CD4-positive, alpha-beta T cell treated with Interleukin-21 for 1 hour (primary cell): ENCODE results near the gene NEIL1.
A peak's percentile ranks its signal among the peaks of the same experiment; 100 is the strongest.
"Not testable (repeated sequence)": the region's sequence is repeated elsewhere in the genome, so short reads cannot be mapped to it uniquely, and the experiment has no call there.

Source experiments
- DNase-seq: peaks from one replicate; pipeline ENCODE4 v3.0.0-alpha.2; 2020

NEIL1 gene

DNA sequence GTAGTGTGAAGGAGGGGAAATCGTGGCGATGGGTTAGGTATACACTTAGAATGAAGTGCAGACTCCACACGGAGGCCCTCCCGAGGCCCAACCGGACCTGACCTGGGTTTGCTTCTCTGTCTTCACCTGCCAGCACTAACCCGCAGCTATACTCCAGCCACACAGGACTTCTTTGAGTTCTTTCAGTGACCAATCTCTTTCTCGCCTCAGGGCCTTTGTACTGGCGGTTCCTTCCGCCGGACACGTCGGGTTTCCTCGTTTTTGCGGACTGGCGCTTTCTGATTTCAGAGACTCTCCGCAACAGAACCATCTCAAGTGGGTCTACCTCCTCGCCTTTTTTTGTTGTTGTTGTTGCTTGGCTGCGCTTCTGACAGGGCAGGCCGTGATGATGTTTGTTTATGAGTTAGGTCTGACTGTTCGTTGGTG, at the start of gene NEIL1:
TSS of gene NEIL1 (plus strand) at position 244 of the 426 bp plus-strand sequence. CDS start 1,867 bp downstream, outside the sequence.
- no peak for DNase-seq

GRCh38 chr15:75298541-75299310, 48.1 kb upstream of the NEIL1 start:
- DNase-seq: not testable (repeated sequence)

DNA sequence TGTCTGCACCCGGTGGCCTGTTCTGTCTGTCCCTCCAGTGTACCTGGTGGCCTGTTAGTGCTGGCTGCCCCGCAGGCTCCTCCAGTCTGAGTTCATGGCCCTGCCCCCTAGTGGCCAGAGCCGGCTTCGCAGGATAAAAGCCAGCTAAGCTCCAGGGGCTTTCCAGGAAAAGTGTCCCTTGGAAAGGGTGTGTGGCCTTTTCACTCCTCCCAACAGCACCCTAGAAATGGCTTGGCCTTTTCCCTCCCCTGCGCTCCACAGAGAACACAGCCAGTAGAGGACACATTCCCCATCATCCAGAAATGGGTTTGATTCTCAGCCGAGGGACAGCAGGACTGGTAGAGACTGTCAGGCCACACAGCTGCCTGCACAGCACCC, 47.5 kb upstream of the NEIL1 start:
- DNase-seq: peak; percentile 65

DNA sequence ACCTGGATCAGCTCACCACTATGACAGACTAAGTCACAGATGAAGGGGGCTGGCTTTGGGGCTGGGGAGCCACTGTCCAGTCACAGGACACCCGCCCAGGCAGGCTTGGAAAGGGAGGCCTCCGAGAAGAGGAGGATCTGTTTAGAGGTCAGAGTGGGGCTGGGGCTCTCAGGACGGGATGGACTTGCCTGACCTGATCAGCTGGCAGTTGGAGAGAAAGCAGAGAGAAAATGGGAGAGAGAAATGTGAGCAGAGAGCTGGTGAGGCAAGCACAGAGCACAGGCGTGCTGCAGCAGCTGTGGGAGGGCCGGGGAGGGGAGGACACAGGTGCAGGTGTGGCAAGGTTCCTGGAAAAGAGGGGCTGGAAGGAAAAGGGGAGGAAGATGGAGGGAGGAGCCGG, 46.8 kb upstream of the NEIL1 start:
- DNase-seq: not testable (repeated sequence)

DNA sequence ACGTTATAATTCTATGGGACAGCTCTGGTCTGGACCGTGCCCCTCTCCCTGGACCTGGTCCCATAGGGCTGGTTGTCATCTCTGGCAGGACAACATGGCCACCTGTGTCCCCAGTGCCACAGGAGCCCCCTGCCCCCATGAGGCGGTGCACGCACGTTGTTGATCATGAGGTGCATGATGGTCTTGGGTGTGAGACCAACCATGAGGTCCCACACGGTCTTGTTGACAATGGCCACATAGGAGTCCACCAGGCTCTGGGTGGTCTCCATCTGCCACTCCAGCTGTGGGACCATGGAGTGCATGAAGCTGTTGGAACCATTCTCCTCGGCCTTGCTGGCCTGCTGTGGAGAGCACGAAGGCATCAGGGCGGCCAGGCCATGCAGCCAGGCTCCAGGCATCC, 44.5 kb upstream of the NEIL1 start:
- DNase-seq: no peak

DNA sequence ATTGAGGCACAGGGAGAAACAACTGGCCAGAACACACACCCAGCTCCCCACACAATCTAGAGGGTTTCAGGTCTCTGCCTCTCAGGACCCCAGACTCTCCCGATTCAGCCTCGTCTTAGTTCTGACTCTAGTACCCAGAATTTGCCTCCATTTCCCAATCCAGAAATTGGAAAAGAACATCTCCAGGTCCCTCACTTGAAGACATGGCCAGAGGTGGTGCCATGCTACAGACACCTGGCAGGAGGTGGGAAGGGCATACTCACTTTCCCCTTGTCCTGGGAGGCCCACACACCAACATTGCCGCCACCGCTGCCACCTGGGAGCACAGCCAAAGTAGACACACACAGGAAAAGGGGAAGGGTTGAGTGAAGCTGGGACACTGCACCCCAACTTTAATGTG, 44.1 kb upstream of the NEIL1 start:
- not testable (repeated sequence) for DNase-seq

- no peak for DNase-seq
Observed at GRCh38 chr15:75306188-75306587, 40.7 kb upstream of the NEIL1 start.

DNA sequence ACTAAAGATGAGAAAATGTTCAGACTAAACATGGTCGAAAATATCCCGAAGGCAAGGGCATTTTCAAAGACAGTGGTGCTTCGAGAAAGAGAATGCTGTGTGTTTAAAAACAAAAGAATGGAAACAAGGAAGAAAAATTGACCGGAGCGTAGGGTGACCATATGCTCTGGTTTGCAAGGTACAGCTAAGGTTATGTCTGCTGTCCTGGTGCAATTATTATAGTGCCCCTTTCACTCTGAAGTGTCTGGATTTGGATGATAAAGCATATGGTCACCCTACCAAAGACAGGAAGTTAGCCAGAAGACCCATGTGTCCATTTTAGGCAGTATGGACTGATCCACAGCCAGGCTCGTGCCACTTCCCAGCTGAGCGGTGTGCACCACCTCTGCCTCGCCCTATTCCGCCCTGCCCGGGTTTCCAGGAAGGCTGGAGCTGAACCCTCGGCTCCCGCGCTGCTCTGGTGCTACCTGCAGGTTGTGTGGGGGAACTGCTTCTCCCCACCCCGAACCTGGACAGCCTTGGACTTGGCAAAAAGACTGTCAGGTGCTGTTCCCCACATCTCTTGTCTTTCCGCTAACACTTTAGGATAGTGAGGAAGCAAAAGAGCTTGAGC, 39.0 kb upstream of the NEIL1 start:
- no peak for DNase-seq

GRCh38 chr15:75309711-75310110, 37.1 kb upstream of the NEIL1 start:
- no peak for DNase-seq

- not testable (repeated sequence) for DNase-seq
Observed at GRCh38 chr15:75312548-75312947, 34.3 kb upstream of the NEIL1 start.

- DNase-seq: no peak
Observed at GRCh38 chr15:75313116-75313845, 33.6 kb upstream of the NEIL1 start.

GRCh38 chr15:75314552-75315290, 32.1 kb upstream of the NEIL1 start:
- no peak for DNase-seq

GRCh38 chr15:75319231-75319897, 27.5 kb upstream of the NEIL1 start:
- DNase-seq: not testable (repeated sequence)

- DNase-seq: no peak
Observed at GRCh38 chr15:75321711-75322110, 25.1 kb upstream of the NEIL1 start.

DNA sequence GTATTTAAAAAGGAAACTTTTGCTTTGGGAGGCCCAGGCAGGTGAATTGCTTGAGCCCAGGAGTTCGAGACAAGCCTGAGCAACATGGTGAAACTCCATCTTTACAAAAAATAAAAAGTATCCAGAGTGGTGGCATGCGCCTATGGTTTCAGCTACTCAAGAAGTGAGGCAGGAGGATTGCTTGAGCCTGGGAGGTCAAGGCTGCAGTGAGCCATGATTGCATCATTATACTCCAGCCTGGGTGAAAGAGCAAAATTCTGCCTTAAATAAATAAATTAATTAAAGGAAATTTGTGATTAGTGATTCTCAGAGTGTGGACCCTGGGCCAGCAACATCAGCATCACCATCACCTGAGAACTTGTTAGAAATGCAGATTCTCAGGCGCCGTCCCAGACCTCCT, 20.9 kb upstream of the NEIL1 start:
- DNase-seq: no peak

GRCh38 chr15:75327005-75327404, 19.8 kb upstream of the NEIL1 start:
- no peak for DNase-seq

- no peak for DNase-seq
Observed at GRCh38 chr15:75327491-75327890, 19.3 kb upstream of the NEIL1 start.

DNA sequence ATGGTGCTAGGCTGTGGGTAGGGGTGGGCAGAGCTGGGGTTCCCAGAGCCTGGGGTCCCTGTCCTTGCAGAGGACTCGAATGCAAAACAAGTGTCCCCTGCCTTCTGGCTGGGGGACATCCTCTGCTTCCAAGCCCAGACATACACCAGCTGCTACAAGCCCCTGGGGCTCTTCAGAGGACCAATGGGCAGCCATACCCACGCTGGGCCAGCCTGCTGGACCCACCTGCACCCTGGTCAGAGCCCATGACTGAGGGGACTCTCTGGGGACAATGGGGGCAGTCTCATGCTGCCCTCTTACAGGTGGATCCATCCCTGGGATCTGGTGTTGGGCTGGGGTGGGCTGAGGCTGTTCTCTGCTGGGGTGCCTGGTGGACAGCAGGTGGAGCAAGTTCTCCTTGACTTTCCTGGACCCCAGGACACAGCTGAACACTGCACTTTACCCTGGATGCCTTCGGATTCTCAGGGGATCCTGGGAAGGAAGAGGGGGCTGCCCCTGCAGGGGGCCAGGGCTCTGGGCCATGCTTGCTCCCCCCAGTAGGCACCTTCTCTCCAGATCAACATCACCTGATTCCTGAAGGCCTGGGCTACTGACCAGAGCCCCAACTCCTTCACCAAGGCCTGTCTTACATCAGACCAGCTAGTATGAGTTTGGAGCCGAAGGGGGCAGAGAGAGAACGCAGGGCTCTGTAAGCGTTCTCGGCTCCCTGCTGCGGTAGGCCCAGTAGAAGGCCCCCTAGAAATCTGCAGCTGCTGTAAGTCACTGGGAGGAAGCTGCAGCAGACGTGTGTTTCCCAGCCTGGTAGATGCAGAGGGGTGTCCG, 18.1 kb upstream of the NEIL1 start:
- no peak for DNase-seq

- no peak for DNase-seq
Observed at GRCh38 chr15:75329571-75329970, 17.3 kb upstream of the NEIL1 start.

DNA sequence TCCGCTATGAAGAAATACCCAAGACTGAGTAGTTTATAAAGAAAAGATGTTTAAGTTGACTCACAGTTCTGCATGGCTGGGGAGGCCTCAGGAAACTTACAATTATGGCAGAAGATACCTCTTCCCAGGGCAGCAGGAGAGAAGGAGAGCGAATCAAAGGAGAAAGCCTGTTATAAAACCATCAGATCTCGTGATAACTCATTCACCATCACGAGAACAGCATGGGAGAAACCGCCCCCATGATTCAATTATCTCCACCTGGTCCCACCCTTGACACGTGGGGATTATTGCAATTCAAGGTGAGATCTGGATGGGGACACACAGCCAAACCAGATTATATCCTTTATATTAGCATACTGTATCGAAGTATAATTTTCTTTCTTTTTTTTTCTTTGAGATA, 14.7 kb upstream of the NEIL1 start:
- DNase-seq: not testable (repeated sequence)

GRCh38 chr15:75333654-75334419, 13.0 kb upstream of the NEIL1 start:
- not testable (repeated sequence) for DNase-seq
